ENCODE results near the gene NSFL1C.

DNA sequence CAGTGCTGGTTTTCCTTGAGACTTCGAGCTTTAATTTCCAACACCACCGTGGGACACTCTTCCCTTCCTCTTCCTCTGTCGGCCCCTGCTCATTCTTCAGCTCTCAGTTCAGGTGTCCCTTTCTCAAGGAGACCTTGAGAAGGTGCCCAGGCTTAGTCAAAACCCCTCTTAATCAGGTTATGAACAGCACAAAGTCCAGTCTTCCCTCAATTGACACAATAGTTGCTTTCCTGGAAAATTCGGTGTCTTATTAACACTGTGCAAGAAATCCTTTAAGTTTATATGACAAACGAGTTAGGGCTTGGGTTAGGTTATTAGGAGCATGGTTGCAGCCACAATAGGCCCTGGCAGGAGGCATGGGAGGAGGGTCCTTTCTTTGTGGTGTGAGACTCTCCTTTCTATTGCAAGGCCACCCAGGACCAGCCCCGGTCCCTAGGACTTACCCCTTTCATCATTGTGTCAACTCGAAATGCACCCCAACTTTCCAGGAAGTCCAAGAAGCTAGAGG, 1.5 kb upstream of the NSFL1C start:
- TF ChIP-seq EZH2phosphoT487 (IDR thresholded peaks at IDR 0.05; ENCODE audit: insufficient read depth, low read depth) (no peak), EZH2 (IDR thresholded peaks at IDR 0.05; ENCODE audit: insufficient read depth, poor library complexity, severe bottlenecking) (no peak)

Measured in GM23248 (cell line).